NCI-H748 treated with DMSO at 0.1 percent for 48 hours (cell line): ENCODE data around the gene MMD.
"Not testable (repeated sequence)": the region's sequence is repeated elsewhere in the genome, so short reads cannot be mapped to it uniquely, and the experiment has no call there.

ENCODE experiments used
- DNase-seq: peaks from one replicate; lab custom pipeline; 2025; lab: John Stamatoyannopoulos, UW

The MMD gene

GRCh38 chr17:55421179-55421934 is at the start of gene MMD:
MMD (minus strand) TSS chr17:55421835; CDS start chr17:55421695, 140 bp downstream.
- no peak for DNase-seq

GRCh38 chr17:55466671-55467070 is 45.0 kb upstream of the MMD start:
- no peak for DNase-seq

- DNase-seq = not testable (repeated sequence)
Measured at GRCh38 chr17:55465771-55466170, 44.1 kb upstream of the MMD start.

- DNase-seq = no peak
Measured at GRCh38 chr17:55463600-55463999, 42.0 kb upstream of the MMD start.

- no peak for DNase-seq
Measured at GRCh38 chr17:55462711-55463110, 41.1 kb upstream of the MMD start.

- DNase-seq = no peak
Measured at GRCh38 chr17:55462234-55462633, 40.6 kb upstream of the MMD start.

GRCh38 chr17:55458978-55459377 is 37.3 kb upstream of the MMD start:
- DNase-seq = no peak

GRCh38 chr17:55458287-55458900 is 36.8 kb upstream of the MMD start:
- DNase-seq = no peak

- DNase-seq = no peak
Measured at GRCh38 chr17:55456307-55457240, 34.9 kb upstream of the MMD start.

GRCh38 chr17:55454906-55455474 is 33.4 kb upstream of the MMD start:
- no peak for DNase-seq

- DNase-seq = no peak
Measured at GRCh38 chr17:55453839-55454557, 32.4 kb upstream of the MMD start.

GRCh38 chr17:55452139-55452790 is 30.6 kb upstream of the MMD start:
- no peak for DNase-seq

GRCh38 chr17:55451758-55452138 is 30.1 kb upstream of the MMD start:
- no peak for DNase-seq

GRCh38 chr17:55451203-55451641 is 29.6 kb upstream of the MMD start:
- DNase-seq = no peak

- DNase-seq = no peak
Measured at GRCh38 chr17:55450232-55450825, 28.7 kb upstream of the MMD start.

- DNase-seq = no peak
Measured at GRCh38 chr17:55448681-55449080, 27.0 kb upstream of the MMD start.

- DNase-seq = no peak
Measured at GRCh38 chr17:55446581-55447205, 25.1 kb upstream of the MMD start.

- DNase-seq = not testable (repeated sequence)
Measured at GRCh38 chr17:55446004-55446403, 24.4 kb upstream of the MMD start.

GRCh38 chr17:55444471-55445441 is 23.1 kb upstream of the MMD start:
- DNase-seq = no peak
